Measurements from ENCODE around the gene UQCRQ.

Gene UQCRQ

GRCh38 chr5:132915681-132916080 lies 49.2 kb downstream of the UQCRQ start:
- DNase-seq (ENCODE audit: low spot score): no peak

GRCh38 chr5:132916086-132916485 lies 49.6 kb downstream of the UQCRQ start:
- DNase-seq (ENCODE audit: low spot score): no peak
